ENCODE data around the gene EIF3I.

Gene EIF3I

DNA sequence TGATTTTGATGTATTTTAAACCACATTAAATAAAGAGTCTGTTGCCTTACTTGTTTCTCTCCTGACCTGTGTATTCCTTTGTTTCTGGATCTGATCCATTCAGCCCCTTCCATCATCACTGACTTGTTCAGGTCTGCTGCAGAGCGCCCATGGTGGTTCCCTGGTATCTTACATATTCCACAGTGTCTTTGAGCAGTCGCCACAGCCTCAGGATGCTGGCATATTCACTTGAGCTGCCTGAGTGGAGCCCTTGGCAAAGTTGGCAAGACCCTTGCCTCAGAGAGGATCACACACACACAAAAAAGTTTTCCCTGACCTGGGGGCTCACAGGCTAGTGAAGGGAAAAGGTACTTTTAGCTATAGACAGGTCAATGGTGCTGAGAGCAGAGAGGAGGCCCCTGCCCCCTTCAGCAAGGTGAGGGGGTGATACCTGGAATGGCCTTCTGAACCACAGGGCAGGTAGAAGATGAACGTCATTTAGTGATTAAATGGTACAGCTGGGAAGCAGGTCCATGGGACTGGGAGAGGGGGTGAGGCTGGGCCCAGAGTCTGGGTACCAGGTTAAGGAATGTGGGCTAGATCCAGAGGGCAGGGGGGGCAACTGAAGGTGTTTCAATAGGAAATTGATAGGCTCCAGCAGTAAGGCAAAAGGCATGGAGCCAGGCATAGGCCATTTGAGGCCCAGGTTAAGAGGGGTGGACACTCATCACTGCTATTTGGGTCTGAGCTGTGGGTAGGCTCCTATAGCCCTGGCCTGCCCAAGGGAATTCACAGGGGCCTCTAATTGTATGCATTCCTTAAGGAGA, 23.8 kb upstream of the EIF3I start:
- DNase-seq (ENCODE audit: extremely low read depth in 1 of 2, low read depth in 1 of 2) = no peak

DNA sequence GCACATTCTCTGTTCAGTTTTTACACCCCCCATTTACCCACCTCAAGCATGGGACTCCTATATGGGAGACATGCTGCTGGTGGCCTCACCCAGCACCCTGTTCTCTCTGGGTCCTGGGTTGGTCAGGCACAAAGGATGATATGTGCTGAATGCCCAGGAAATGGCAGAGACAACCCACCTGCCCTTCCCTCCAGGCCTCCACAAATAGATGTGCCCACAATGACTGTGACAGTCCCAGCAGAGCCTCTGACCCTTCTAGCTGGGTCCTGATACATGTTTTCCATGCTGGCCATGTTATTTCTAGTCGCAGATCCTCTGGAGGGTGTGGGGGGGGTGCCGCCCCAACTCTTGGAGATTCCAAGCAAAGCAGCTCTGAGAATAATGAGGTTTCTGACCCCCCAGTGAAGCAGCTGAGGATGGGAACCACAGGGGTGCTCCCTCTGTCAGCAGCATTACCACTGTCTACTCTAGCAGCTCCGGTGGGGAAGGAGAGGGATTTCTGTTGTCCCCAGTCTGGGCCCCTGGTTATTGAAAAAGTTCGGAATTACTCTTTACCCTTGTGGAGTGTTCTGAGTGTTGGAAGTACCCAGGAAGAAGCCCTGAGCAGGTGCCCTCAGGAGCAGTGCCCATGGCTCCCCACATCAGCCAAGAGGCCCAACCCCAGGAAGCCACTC, 23.0 kb upstream of the EIF3I start:
- DNase-seq (ENCODE audit: extremely low read depth in 1 of 2, low read depth in 1 of 2) = no peak

DNA sequence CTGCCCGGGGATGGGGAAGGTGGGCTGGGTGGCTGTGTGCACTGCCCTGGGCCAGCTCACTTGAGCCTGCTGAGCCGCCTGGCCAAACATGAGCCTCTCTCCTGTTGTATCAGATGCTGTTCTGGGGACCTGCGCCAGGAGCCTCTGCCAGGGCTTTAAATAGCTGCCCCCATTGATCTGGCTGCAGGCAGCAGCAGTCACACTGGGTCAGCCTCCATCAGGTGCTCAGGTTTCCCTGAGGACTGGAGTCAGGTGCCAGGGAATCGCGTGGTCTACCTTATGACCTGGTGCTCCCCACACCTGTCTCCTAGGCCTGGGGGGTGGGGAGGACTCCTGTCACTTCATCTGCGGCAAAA, 22.5 kb upstream of the EIF3I start:
- no peak for DNase-seq (ENCODE audit: extremely low read depth in 1 of 2, low read depth in 1 of 2)

DNA sequence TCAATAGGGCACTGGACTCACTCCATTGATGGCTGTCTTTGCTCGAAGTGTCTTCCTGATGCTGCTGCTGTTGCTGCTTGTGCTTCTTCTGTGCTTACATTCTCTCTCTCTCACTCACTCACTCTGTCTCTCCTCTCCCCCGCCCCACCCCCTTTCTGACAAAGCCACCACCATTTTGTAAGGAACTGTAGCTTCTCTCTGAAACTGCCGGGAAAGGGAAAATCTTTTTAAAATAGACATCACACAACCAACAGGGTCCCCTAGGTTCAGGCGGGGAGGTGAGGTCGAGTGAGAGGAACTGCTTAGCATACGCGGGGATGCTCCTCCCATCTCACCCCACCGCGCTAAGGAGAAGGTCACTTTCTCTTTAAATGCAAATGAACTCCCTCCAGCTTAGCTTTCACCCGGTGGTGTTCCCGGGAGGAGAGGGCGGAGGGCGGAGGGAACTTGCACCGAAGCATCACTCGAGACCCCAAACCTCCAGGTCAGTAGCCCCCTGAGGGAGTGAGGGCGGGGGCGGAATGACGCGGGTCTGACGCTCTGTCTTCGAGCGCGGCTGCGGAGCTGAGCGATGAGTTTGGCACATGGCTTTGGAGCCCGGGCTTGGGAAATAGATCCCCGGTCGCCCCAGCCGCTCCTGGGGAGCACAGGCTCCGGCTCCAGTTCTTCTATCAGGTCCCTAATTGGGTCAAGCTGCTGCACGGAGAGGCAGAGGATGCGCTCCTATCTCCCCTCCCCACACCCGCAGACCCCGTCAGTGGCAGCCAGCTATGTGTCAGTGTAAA, 21.8 kb upstream of the EIF3I start, which contains the start of gene CCDC28B:
CCDC28B (plus strand) TSS at position 370 of the 785 bp plus-strand sequence. CDS start 1,341 bp downstream, outside the sequence.
- DNase-seq (ENCODE audit: extremely low read depth in 1 of 2, low read depth in 1 of 2) = peak in 1 of 2 donors; percentile 25

DNA sequence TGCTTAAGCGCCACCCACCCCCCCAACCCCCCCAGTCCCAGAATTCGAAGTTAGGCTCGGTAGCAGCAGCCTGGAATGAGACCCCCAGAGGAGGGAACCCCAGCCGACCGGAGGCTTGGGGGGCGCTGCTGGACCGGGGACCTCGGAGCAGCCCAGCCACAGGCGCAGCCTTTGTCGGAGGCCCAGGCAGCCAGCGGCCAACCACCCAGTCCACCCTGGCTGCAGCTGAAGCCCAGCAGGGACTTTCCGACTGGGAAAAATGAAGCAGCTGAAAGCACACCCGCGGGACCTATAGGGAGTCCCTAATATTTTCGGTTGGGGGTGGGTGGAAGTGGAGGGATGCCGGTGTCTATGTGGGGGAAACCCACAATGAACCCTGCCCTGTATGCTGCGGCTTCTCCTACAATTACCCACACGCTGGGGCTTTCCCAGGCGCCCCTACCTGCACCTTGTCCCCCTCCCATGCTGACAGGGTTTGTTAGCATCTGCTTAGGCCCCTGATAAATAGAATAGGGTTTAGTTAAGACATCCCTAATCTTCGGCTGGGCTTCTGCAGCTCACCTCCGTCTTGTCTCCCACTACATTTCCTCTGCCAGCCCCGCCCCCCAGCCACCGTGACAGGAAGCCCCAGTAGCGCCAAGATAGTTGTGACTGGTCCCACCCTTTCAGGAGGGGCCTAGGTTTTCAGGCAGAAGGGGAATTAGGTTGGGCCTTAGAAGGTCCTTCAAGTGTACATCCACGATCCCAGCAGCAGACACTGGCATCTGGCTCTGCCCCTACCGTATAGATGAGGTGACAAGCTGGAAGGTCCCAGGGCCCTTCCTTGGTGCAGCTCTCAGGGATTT, 21.0 kb upstream of the EIF3I start:
- DNase-seq (ENCODE audit: extremely low read depth in 1 of 2, low read depth in 1 of 2) = peak; percentile 69 to 82

DNA sequence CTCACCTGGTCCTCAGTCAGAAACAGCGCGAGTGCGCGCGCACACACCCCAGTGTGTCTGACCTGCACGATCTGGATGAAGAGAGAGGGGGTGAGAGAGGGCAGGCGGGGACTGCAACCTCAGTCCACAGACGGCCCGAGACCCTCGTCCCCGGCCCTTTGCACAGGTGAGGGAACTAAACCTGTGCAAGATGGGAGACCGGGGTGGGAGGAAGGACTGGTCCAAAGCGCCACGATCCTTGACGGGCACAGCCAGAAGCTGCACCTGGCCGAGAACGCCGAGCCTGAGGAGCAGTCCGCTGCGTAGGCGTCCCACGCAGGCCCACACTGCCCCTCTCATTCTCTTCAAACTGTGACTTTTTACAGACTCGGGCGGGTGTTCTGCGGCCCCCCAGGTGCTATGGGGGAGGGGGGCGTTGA, 17.3 kb upstream of the EIF3I start:
- no peak for DNase-seq (ENCODE audit: extremely low read depth in 1 of 2, low read depth in 1 of 2)

DNA sequence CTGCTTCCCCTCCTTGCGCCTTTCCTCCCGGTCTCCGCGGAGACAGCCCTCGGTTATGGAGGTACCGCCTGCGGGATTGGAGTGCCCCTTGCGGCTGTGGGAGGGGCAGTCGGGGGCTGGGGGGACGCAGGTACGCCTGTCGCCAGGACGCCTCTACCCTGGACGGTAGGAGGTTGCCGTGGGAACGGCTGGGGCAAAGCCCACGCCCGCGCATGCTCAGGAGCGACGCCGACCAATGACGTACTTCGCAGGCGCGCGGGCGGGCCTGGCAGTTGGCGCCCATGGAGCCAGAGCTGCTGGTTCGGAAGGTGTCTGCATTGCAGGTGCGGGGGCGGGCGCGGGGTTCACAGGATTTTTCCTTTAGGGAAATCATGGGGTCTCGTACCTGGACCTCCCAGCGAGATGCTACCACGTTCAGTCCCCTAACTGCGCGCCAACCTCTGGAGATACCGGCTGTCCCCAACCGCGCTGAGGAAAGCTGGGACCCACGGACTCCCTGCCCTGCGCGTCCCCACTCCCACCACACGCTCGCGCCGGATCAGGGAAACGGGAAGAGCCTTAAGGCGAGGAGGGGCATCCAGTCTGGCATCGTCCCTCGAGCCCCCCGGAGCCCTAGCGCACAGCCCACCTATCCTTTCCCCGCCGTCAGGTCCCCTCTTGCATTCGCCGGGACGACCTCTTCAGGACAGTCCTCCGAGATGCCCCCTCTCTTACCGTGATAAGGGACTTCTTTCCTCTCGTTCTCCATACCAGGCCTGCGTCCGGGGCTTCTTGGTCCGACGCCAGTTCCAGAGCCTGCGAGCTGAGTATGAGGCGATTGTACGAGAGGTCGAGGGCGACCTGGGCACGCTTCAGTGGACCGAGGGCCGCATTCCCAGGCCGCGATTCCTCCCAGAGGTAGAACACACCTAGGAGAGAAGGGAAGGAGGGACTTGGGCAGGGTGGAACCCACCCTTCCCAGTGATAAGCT, 16.5 kb upstream of the EIF3I start, which contains the start of gene IQCC:
IQCC (plus strand) TSS at position 271 of the 970 bp plus-strand sequence; CDS start at position 282, 11 bp downstream.
- peak; percentile 71 to 76 for DNase-seq (ENCODE audit: extremely low read depth in 1 of 2, low read depth in 1 of 2)

DNA sequence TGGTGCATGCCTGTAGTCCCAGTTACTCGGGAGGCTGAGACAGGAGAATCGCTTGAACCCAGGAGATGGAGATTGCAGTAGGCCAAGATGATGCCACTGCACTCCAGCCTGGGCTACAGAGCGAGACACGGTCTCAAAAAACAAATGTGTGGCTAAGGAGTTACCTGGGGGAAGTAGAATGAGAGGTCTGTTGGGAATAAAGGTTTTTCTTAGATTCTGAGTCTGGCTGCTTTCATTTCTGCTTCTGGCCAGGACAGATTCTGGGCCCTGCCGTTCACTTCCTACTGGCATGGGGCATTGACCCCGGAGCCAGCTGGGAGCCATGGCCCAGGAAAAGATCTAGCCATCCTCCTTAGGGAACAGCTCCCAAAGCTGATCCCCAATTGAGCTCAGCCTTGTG, 13.7 kb upstream of the EIF3I start:
- DNase-seq (ENCODE audit: extremely low read depth in 1 of 2, low read depth in 1 of 2) = no peak

DNA sequence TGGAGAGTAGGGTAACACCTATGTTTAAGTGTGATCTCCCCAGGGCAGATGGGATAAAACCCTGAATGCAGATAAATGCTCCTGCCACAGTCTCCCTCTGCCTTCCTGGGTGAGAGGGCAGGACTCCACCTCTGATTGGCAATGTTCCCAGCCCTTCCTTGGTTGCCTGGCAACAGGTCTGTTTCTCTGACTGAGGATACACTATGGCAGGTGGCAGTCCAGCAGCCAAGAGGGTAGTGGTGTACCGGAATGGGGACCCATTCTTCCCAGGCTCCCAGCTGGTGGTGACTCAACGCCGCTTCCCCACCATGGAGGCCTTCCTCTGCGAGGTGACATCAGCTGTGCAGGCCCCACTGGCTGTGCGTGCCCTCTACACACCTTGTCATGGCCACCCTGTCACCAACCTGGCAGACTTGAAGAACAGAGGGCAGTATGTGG, 13.3 kb upstream of the EIF3I start, which contains the start of gene DCDC2B:
DCDC2B (plus strand) TSS at position 199 of the 438 bp plus-strand sequence; CDS start at position 204, 5 bp downstream.
- DNase-seq (ENCODE audit: extremely low read depth in 1 of 2, low read depth in 1 of 2) = no peak

DNA sequence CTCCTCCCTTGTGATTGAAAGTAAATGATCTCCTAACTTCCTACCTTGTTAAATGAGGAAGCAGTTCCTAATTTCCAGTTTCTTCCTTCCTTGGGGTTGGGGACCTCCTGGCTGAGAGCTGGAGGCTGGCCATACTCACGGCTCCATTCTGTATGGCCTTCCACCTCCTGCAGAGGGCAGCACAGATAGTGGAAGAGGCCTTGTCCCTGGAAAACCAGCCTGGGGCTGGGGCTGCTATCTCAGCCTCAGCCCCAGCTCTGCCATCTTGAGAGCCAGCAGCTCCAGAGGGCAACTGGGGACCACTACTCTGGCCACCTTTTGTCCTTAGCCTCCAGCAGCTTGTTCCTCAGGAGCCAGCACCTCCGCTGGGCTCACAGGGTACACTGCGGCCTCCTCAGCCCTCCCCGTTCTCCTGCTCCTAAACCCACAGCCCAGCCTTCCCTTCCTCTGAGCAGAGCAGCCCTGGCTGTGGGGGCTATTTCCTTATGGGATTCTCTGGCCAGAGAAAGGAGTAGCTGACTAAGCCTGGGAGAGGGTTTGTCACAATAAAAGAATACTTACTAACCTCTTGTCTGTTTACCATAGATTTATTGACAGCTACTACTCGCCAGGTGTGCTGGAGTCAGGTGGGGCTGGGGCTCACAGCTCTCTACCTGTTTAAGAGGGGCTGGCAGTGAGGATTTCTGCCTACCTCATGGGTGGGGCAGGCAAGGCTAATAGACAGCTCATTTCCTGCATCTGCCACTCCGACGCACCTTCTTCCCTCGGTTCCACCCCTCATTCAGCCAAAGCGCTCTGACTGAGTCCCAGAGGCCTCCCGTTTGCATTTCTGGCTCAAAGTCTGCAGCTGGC, 6.4 kb upstream of the EIF3I start:
- DNase-seq (ENCODE audit: extremely low read depth in 1 of 2, low read depth in 1 of 2) = no peak

DNA sequence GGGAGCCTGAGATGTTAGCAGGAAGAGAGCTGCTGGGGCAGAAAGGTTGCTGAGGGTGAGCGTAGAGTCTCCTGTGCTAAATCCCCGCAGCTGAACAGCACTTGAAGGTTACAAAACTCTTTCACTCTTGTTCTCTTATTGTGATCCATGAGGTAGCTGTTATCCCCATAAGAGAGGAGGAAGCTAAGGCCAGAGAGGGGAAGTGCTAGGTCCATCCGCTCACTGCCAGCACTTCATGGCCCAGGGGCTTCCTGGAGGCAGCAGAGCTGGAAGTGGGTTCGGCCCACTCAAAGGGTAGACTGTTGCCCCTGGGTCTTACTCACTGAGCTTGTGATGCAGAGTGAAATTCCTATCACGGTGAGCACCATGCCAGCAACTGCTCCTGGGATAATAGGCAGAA, 5.6 kb upstream of the EIF3I start:
- no peak for DNase-seq (ENCODE audit: extremely low read depth in 1 of 2, low read depth in 1 of 2)

DNA sequence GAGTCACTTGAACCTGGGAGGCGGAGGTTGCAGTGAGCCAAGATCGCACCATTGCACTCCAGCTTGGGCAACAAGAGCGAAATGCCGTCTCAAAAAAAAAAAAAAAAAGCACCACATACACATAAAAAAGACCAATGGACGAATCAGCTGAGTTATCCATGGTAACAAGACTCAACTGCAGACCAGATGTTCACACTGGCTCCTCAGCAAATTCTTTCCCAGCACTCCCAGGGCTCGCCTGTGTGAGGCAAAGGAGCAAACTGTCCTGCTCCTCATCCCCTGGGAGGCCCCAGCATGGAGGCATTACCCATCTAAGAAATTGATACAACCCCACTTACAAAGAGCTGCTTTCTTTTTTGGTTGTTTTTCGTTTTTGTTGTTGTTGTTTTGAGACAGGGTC, 3.2 kb upstream of the EIF3I start:
- DNase-seq (ENCODE audit: extremely low read depth in 1 of 2, low read depth in 1 of 2) = no peak

DNA sequence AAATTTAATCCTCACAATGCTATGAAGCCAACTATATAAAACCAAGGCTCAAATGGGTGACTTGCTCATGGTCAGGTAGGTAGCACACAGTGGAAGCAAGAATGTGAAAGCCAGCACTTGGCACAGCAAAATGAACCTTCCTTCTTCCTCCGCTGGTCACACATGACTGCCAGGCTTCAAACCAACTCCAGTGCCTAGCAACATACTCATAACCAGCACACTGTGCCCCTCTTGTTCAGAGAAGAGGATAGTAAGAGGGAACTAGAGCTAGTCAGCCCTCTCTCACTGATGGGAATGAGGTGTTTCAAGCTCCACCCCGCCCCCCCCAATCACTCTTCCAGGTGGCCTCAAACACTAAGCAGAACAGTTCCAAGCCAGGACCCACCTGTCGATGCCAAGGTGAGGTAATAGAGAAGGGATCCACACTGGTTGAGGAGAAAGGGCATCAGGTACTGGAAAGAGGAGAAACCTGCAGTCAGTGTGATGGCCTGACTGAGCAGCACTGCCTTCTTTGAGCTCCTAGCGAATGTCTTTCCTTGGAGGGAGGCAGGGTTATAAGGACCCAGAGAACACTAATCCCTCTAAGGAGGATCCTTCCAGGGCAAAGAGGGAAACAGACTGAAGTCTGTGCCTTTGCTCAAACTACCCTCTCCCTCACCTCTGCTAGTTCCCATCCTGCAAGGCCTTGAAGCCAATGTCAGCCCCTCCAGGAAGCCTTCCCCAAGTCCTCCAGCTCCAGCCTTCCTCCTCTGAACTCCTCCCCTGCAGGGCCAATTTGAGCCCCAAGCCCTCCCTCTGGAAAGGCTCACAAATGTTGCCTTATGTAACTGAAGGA, 1.2 kb upstream of the EIF3I start:
- no peak for DNase-seq (ENCODE audit: extremely low read depth in 1 of 2, low read depth in 1 of 2)

DNA sequence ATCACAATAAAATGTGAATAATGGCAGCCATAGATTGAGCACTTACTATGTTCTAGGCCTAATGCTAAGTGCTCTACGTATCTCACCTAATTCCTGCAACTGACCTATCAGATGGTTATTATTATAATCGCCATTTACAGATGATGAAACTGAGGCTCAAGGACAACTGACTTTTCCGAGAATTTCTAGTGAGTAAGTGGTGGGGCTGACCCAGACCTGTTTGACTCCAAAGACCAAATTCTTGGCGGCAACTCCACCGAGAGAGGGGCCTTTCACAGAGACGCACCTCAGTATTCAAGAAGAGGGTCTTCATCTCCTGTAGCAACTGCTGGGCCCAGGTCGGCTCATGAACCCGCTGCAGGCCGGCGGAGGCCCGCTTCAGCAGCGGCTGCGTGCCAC, 627 bp upstream of the EIF3I start:
- no peak for DNase-seq (ENCODE audit: extremely low read depth in 1 of 2, low read depth in 1 of 2)

DNA sequence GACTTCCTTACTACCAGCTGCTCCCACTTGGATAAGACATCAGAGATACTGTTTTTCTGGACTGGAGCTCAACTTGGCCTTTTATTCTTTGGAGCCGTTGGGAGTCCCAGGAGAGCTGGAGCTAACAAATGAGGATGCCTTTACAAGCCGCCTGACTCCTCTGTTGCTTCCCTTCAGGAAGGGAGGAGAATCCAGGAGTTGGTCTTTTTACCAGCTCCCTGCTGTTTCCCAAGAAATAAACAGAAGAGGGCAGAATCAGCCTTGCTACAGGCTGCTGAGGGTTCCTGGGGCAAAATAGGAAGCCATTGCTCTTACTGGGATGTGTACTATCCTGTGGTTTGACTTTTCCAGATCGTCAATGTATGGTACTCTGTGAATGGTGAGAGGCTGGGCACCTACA, 1.5 kb downstream of the EIF3I start:
- no peak for DNase-seq (ENCODE audit: extremely low read depth in 1 of 2, low read depth in 1 of 2)

DNA sequence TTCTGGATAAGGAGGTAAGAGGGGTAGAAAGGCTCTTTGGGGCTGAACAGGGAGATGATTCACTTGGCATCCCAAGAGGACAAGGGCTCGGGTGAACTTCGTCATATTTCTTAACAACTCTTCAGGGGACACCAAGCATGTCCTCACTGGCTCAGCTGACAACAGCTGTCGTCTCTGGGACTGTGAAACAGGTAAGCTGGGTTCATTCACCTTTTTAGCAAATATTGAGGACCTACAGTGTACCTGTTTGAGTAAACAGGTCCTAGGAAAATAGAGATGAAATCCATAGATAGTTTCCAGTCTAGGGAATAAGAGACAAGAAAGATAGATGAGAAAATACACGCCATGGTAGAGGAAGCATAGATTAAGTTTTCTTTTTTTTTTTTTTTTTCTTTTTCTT, 2.1 kb downstream of the EIF3I start:
- no peak for DNase-seq (ENCODE audit: extremely low read depth in 1 of 2, low read depth in 1 of 2)

DNA sequence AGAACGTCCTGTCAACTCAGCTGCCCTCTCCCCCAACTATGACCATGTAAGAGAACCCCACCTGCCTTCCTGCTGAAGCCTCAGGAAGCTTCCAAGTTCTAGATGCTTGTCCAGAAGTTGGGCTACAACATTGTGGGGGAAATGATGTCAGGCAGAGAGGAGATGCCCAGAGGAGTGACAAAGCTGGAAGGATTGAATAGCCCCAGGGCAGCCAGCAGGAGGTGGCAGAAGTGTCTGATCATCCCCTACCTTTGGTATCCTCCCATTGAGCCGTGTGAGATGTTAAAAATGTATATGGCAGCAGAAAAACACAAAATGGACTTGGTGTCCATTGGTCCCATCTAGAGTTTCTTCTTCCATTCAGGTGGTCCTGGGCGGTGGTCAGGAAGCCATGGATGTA, 6.6 kb downstream of the EIF3I start:
- no peak for DNase-seq (ENCODE audit: extremely low read depth in 1 of 2, low read depth in 1 of 2)
